Measurements from ENCODE around the gene SLC5A2.
"Not testable (repeated sequence)": the region's sequence is repeated elsewhere in the genome, so short reads cannot be mapped to it uniquely, and the experiment has no call there.

SLC5A2 gene

DNA sequence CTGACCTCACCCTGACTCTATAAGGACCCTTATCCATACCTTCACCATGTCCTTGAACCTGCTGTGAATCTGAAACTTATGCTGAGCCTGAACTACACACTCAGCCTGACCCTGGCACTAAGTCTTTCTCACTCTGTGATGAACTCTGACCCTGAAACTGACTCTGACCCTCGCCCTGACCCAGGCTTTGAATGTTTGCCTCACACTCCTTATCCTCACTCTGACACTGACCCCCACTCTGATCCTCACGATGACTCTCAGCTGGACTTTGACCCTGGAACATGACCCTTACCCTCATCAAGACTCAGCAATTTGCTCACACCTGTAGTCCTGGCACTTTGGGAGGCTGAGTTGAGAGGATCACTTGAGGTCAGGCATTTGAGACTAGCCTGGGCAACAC, 49.2 kb downstream of the SLC5A2 start:
- DNase-seq = no peak

DNA sequence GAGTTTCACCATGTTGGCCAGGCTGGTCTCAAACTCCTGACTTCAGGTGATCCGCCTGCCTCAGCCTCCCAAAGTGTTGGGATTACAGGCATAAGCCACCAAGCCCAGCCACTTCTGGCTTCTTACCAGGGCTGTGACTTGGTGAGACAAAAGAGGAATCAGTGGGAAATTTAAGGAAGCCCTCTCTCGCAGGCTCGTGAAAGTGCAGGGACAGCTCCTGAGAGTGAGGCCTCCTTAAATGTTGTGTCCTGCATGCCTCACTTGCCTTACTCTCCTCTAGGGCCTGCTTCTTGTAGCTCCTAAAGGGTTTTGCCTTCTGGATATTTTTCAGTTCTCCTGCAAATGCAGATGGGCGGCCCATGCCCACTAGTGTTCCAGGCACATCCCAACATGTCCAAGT, 50.0 kb downstream of the SLC5A2 start:
- no peak for DNase-seq

DNA sequence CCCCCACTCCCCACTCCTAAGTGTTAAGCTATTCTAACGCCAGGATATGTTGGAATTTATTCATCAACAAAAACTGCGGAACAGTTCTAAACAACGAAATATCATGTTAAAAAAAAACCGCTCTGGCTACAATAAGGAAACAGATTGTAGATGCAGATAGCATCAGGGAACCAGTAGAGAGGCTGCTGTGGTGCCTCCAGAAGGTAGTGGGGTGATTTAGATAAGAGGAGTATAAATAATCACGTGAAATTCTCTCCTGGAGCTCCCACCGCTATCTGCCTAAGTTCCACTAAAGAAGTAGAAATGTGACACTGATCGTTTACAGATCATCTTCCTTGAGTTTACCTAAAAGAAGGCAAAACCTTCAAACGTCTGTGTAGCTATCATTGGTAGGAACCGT, 52.8 kb downstream of the SLC5A2 start:
- DNase-seq = no peak

DNA sequence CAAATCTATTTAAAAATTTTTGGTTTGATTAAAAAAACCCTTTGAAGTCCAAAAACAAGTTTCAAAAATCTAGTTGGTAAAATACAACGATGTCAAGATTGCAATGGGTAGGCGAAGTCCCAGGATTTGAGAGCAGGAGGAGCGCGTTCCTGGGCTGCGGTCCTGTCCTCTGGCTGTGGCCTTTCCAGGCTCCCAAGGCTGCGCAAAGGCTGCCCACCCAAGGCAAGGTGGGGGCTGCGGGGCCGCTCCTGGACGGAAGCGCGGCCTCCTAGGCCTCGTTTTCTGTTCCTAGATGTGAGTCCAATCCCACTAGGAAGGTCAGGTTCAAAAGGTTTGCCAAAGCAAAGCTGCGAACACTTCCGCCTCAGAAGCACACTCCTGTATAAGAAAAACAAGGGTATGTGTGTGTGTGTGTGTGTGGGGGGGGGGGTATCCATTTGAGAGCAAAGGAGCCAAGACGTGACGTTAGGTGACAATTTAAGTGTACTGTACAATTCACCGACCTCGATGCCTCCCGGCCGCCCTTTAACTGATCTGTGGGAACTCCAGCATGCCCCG, 54.0 kb downstream of the SLC5A2 start:
- DNase-seq = no peak

DNA sequence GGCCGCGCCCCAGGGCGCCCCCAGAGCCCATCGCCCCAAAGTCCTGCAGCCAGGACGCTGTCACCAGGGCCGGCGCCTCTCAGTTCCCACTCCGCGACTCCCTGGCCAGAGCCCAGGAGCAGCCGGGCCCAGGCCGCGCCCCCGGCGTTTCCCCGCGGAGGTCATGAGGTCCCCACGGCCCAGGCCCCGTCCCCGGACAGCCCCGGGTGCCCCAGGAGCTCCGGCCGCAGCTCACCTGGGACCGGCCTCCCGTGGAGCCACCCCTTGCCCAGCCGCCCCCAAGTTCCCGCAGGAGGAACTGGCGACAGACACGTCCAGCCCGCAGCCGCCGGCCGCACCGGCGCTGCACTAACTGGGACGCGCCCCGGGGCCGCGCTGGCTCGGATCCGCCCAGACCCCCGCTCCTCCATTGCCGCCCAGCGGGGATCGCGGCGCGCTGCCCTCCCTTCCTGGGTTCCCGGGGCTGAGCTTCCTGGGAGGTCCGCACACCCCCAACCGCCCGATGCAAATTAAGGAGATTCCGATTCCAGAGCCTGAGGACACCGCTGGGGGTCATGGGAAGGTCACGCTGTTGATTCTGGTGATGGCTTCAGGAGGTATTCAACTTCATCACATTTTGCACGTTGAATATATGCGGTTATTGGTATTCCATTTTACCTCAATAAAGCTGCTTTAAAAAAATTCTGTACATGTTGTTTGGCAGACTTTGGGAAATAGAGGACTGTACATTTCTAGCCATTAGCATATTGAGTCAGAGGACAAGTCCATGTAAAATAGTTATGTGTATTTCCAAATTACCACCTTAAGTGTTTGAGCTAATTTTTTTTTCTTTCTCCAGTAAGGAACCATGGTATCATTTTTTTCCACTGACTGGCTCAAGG, 54.7 kb downstream of the SLC5A2 start:
- DNase-seq = peak; percentile 3

DNA sequence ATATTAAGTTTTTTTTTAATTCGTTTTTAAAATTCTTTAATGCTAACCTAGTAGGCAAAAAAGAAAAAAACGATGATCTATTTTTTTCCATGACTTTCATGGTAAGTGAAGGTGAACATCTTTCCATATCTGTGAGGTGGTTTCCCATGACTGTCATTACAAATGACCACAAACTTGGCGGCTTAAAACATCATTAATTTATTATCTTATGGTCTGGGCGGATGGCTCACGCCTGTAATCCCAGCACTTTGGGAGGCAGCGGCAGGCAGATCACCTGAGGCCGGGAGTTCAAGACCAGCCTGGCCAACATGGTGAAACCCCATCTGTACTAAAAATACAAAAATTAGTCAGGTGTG, 55.3 kb downstream of the SLC5A2 start:
- not testable (repeated sequence) for DNase-seq

DNA sequence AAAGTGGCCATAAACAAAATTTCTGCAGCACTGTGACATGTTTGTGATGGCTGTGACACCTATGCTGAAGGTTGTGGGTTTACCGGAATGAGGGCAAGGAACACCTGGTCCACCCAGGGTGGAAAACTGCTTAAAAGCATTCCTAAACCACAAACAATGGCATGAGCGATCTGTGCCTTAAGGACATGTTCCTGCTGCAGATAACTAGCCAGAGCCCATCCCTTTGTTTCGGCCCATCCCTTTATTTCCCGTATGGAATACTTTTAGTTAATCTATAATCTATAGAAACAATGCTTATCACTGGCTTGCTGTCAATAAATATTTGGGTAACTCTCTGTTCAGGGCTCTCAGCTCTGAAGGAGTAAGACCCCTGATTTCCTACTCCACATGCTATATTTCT, 56.8 kb downstream of the SLC5A2 start:
- DNase-seq = not testable (repeated sequence)

All from NCI-H1092 treated with DMSO at 0.1 percent for 48 hours (cell line).